GM21723 (cell line): ENCODE measurements around the gene CHD1L.
"Not testable (repeated sequence)": the region's sequence is repeated elsewhere in the genome, so short reads cannot be mapped to it uniquely, and the experiment has no call there.

Source experiments
- ATAC-seq: cut with Tn5 transposase; IDR thresholded peaks from one replicate; pipeline ENCODE4 v1.9.1; 2021; ENCODE audit warnings: mild to moderate bottlenecking, moderate library complexity; ENCODE audit not compliant: unreplicated experiment

CHD1L gene

GRCh38 chr1:147231032-147231431, 11.5 kb upstream of the CHD1L start:
- not testable (repeated sequence) for ATAC-seq

- ATAC-seq: not testable (repeated sequence)
Observed at GRCh38 chr1:147233903-147234302, 8.6 kb upstream of the CHD1L start.

GRCh38 chr1:147235822-147236221, 6.7 kb upstream of the CHD1L start:
- no peak for ATAC-seq

- no peak for ATAC-seq
Observed at GRCh38 chr1:147236448-147236847, 6.0 kb upstream of the CHD1L start.

- no peak for ATAC-seq
Observed at GRCh38 chr1:147236959-147237791, 5.3 kb upstream of the CHD1L start.

- no peak for ATAC-seq
Observed at GRCh38 chr1:147238053-147238902, 4.2 kb upstream of the CHD1L start.

GRCh38 chr1:147238925-147239820, 3.3 kb upstream of the CHD1L start:
- no peak for ATAC-seq

GRCh38 chr1:147240131-147240721, 2.3 kb upstream of the CHD1L start:
- ATAC-seq: not testable (repeated sequence)

GRCh38 chr1:147241934-147242448, 493 bp upstream of the CHD1L start:
- no peak for ATAC-seq

GRCh38 chr1:147243228-147243685, 773 bp downstream of the CHD1L start:
- peak; percentile 30 for ATAC-seq

- ATAC-seq: no peak
Observed at GRCh38 chr1:147243841-147244240, 1.4 kb downstream of the CHD1L start.

GRCh38 chr1:147245129-147245528, 2.6 kb downstream of the CHD1L start:
- ATAC-seq: no peak

GRCh38 chr1:147245586-147246021, 3.1 kb downstream of the CHD1L start:
- ATAC-seq: no peak

- no peak for ATAC-seq
Observed at GRCh38 chr1:147246044-147246690, 3.7 kb downstream of the CHD1L start.

GRCh38 chr1:147246910-147247655, 4.6 kb downstream of the CHD1L start:
- no peak for ATAC-seq

- no peak for ATAC-seq
Observed at GRCh38 chr1:147247656-147248238, 5.3 kb downstream of the CHD1L start.

- ATAC-seq: no peak
Observed at GRCh38 chr1:147252540-147252939, 10.1 kb downstream of the CHD1L start.

- ATAC-seq: no peak
Observed at GRCh38 chr1:147260956-147261355, 18.5 kb downstream of the CHD1L start.
